HEK293 (cell line): ENCODE results near the gene SIGLEC10.
A peak's percentile ranks its signal among the peaks of the same experiment; 100 is the strongest.

Experiments
- ATF2 ChIP-seq: fragments of 450-650 bp; formaldehyde crosslinking; IDR thresholded peaks from 2 replicates; pipeline ENCODE4 v1.5.1; 2016; ENCODE audit warnings: missing biosample characterization, missing genetic modification characterization, low read depth
- BCL11B ChIP-seq: fragments of 450-650 bp; formaldehyde crosslinking; IDR thresholded peaks from 2 replicates; pipeline ENCODE4 v1.5.1; 2016; ENCODE audit warnings: low read depth, missing biosample characterization, missing genetic modification characterization
- GLI4 ChIP-seq: fragments of 450-650 bp; formaldehyde crosslinking; IDR thresholded peaks from 2 replicates; pipeline ENCODE4 v1.5.1; 2016; ENCODE audit warnings: missing biosample characterization, missing genetic modification characterization
- MEIS1 ChIP-seq: sonication (generic); formaldehyde crosslinking; IDR thresholded peaks from 2 replicates; pipeline ENCODE4 v1.8.1; 2022; ENCODE audit warnings: missing genetic modification reagents, mild to moderate bottlenecking, borderline replicate concordance
- SCRT2 ChIP-seq: fragments of 450-650 bp; formaldehyde crosslinking; IDR thresholded peaks from 2 replicates; pipeline ENCODE4 v1.5.1; 2016; ENCODE audit warnings: missing biosample characterization, missing genetic modification characterization
- SP3 ChIP-seq: fragments of 450-650 bp; formaldehyde crosslinking; IDR thresholded peaks from 2 replicates; pipeline ENCODE4 v1.5.1; 2016; ENCODE audit warnings: missing biosample characterization, missing genetic modification characterization
- ZBTB10 ChIP-seq: fragments of 450-650 bp; formaldehyde crosslinking; IDR thresholded peaks from 2 replicates; pipeline ENCODE4 v1.5.1; 2016; ENCODE audit warnings: missing biosample characterization, missing genetic modification characterization
- ZBTB44 ChIP-seq: fragments of 450-650 bp; IDR thresholded peaks from 2 replicates; pipeline ENCODE4 v1.5.1; 2018; ENCODE audit warnings: missing biosample characterization, mild to moderate bottlenecking, missing genetic modification characterization
- ZBTB8A ChIP-seq: fragments of 450-650 bp; formaldehyde crosslinking; IDR thresholded peaks from 2 replicates; pipeline ENCODE4 v1.5.1; 2016; ENCODE audit warnings: missing biosample characterization, missing genetic modification characterization
- ZFHX2 ChIP-seq: fragments of 450-650 bp; formaldehyde crosslinking; conservative IDR thresholded peaks from 2 replicates; pipeline ENCODE4 v1.5.1; 2016; ENCODE audit warnings: missing biosample characterization, missing genetic modification characterization
- ZFP37 ChIP-seq: fragments of 450-650 bp; formaldehyde crosslinking; IDR thresholded peaks from 2 replicates; pipeline ENCODE4 v1.5.1; 2016; ENCODE audit warnings: missing biosample characterization, missing genetic modification characterization
- ZNF148 ChIP-seq: fragments of 450-650 bp; formaldehyde crosslinking; IDR thresholded peaks from 2 replicates; pipeline ENCODE4 v1.5.0; 2017; ENCODE audit warnings: missing biosample characterization, missing genetic modification characterization, borderline replicate concordance
- ZNF169 ChIP-seq: fragments of 450-650 bp; formaldehyde crosslinking; IDR thresholded peaks from 2 replicates; pipeline ENCODE4 v1.5.1; 2016; ENCODE audit warnings: missing biosample characterization, missing genetic modification characterization
- ZNF19 ChIP-seq: fragments of 450-650 bp; formaldehyde crosslinking; IDR thresholded peaks from 2 replicates; pipeline ENCODE4; 2016; ENCODE audit warnings: missing biosample characterization, missing genetic modification characterization, low read depth
- ZNF202 ChIP-seq: fragments of 450-650 bp; formaldehyde crosslinking; IDR thresholded peaks from 2 replicates; pipeline ENCODE4 v1.5.1; 2016; ENCODE audit warnings: missing biosample characterization, missing genetic modification characterization, borderline replicate concordance
- ZNF223 ChIP-seq: fragments of 450-650 bp; formaldehyde crosslinking; IDR thresholded peaks from 2 replicates; pipeline ENCODE4 v1.5.1; 2016; ENCODE audit warnings: missing biosample characterization, missing genetic modification characterization
- ZNF324 ChIP-seq: fragments of 450-650 bp; formaldehyde crosslinking; IDR thresholded peaks from 2 replicates; pipeline ENCODE4 v1.5.1; 2016; ENCODE audit warnings: missing biosample characterization, missing genetic modification characterization
- ZNF366 ChIP-seq: fragments of 450-650 bp; formaldehyde crosslinking; conservative IDR thresholded peaks from 2 replicates; pipeline ENCODE4 v1.5.1; 2016; ENCODE audit warnings: missing biosample characterization, missing genetic modification characterization
- ZNF394 ChIP-seq: fragments of 450-650 bp; formaldehyde crosslinking; IDR thresholded peaks from 2 replicates; pipeline ENCODE4 v1.5.1; 2016; ENCODE audit warnings: missing biosample characterization, missing genetic modification characterization, mild to moderate bottlenecking, moderate library complexity, borderline replicate concordance
- ZNF423 ChIP-seq: fragments of 450-650 bp; formaldehyde crosslinking; IDR thresholded peaks from 2 replicates; pipeline ENCODE4 v1.5.1; 2016; ENCODE audit warnings: missing biosample characterization, missing genetic modification characterization
- ZNF549 ChIP-seq: fragments of 450-650 bp; IDR thresholded peaks from 2 replicates; pipeline ENCODE4 v1.5.1; 2018; ENCODE audit warnings: missing biosample characterization, missing genetic modification characterization, mild to moderate bottlenecking, inconsistent platforms, moderate library complexity
- ZNF555 ChIP-seq: fragments of 450-650 bp; formaldehyde crosslinking; conservative IDR thresholded peaks from 2 replicates; pipeline ENCODE4 v1.5.1; 2017; ENCODE audit warnings: missing biosample characterization, mild to moderate bottlenecking, missing genetic modification characterization, inconsistent platforms
- ZNF624 ChIP-seq: fragments of 450-650 bp; formaldehyde crosslinking; IDR thresholded peaks from 2 replicates; pipeline ENCODE4 v1.5.1; 2017; ENCODE audit warnings: missing biosample characterization, missing genetic modification characterization
- ZNF785 ChIP-seq: fragments of 450-650 bp; formaldehyde crosslinking; IDR thresholded peaks from 2 replicates; pipeline ENCODE4 v1.5.1; 2016; ENCODE audit warnings: missing biosample characterization, missing genetic modification characterization
- ZSCAN18 ChIP-seq: fragments of 450-650 bp; formaldehyde crosslinking; IDR thresholded peaks from 2 replicates; pipeline ENCODE4 v1.5.1; 2016; ENCODE audit warnings: missing biosample characterization, missing genetic modification characterization
- TF ChIP-seq, protein P1 (sequence below): fragments of 450-650 bp; formaldehyde crosslinking; IDR thresholded peaks from 2 replicates; pipeline ENCODE4 v1.5.1; 2016; ENCODE audit warnings: missing biosample characterization, missing genetic modification characterization

Gene SIGLEC10

GRCh38 chr19:51366389-51367254 is 50.8 kb downstream of the SIGLEC10 start (continued):
- TF ChIP-seq ZNF148 (tag by site-specific recombination) (peak; percentile 60; the same call in 1 of the 2 replicates), ZBTB10 (tag by site-specific recombination) (peak; percentile 63), ZNF19 (tag by site-specific recombination) (no peak), ZNF624 (tag by site-specific recombination) (no peak), ZNF202 (tag by site-specific recombination) (no peak), MEIS1 (CRISPR knock-in tag) (no peak), ZNF394 (tag by site-specific recombination) (no peak; the same call in 1 of the 2 replicates), ZNF549 (tag by site-specific recombination) (no peak), ZNF324 (tag by site-specific recombination) (0 out of 2 replicates have a peak, but pooled peaks have one; percentile 46), ZNF423 (tag by site-specific recombination) (no peak), BCL11B (peak; percentile 87; the same call in 1 of the 2 replicates), ZFP37 (tag by site-specific recombination) (0 out of 2 replicates have a peak, but pooled peaks have one; percentile 27), ZNF169 (tag by site-specific recombination) (peak; percentile 62; the same call in 1 of the 2 replicates), ZNF555 (tag by site-specific recombination) (no peak), ZNF366 (tag by site-specific recombination) (peak; percentile 97), SP3 (tag by site-specific recombination) (peak; percentile 92), GLI4 (peak; percentile 89), ZBTB8A (tag by site-specific recombination) (no peak), ATF2 (no peak), ZNF785 (tag by site-specific recombination) (peak; percentile 75; the same call in 1 of the 2 replicates), ZFHX2 (tag by site-specific recombination) (peak; percentile 67), ZNF223 (tag by site-specific recombination) (no peak), ZBTB44 (tag by site-specific recombination) (no peak), ZSCAN18 (tag by site-specific recombination) (no peak), SCRT2 (tag by site-specific recombination) (no peak; the same call in 1 of the 2 replicates)
- TF ChIP-seq, protein P1, sequence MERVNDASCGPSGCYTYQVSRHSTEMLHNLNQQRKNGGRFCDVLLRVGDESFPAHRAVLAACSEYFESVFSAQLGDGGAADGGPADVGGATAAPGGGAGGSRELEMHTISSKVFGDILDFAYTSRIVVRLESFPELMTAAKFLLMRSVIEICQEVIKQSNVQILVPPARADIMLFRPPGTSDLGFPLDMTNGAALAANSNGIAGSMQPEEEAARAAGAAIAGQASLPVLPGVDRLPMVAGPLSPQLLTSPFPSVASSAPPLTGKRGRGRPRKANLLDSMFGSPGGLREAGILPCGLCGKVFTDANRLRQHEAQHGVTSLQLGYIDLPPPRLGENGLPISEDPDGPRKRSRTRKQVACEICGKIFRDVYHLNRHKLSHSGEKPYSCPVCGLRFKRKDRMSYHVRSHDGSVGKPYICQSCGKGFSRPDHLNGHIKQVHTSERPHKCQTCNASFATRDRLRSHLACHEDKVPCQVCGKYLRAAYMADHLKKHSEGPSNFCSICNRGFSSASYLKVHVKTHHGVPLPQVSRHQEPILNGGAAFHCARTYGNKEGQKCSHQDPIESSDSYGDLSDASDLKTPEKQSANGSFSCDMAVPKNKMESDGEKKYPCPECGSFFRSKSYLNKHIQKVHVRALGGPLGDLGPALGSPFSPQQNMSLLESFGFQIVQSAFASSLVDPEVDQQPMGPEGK: peak; percentile 36
